ENCODE results near the gene FAM83D.

- no peak for TF ChIP-seq CTCF (IDR thresholded peaks at IDR 0.05; ENCODE audit: low read depth, low read length)
- TF ChIP-seq EZH2phosphoT487 (IDR thresholded peaks at IDR 0.05; ENCODE audit: low read depth), result no peak
Measured at GRCh38 chr20:38940644-38941043, 14.4 kb downstream of the FAM83D start.

Data from OCI-LY3 (cell line).